GM23338 (cell line): ENCODE results near the gene GPR158. TPM values are rescaled to one million over a fixed set of nuclear protein-coding genes. Genes with fewer than 3 reads are reported as not detected.

Experiments
- ATAC-seq: fragments of 200-7000 bp; cut with Tn5 transposase; 3 replicates; pipeline ENCODE4 v1.9.1; 2020
- DNase-seq: peaks from one replicate; pipeline ENCODE4 v3.0.0-alpha.2; 2015; ENCODE audit warnings: low spot score
- H2AFZ ChIP-seq: fragments of 200-600 bp; sonication (generic); 2 replicates; pipeline ENCODE4 v1.8.0; 2016; ENCODE audit warnings: antibody characterized with exemption, mild to moderate bottlenecking, moderate library complexity
- H3F3A ChIP-seq: fragments of 200-600 bp; sonication (generic); replicated peaks from 2 replicates; pipeline ENCODE4 v1.8.0; 2017; ENCODE audit warnings: antibody characterized with exemption, mixed run types, low read depth
- H3K27ac ChIP-seq: fragments of 200-600 bp; sonication (generic); 2 replicates; pipeline ENCODE4 v1.6.1; 2016; ENCODE audit warnings: low read depth
- H3K27me3 ChIP-seq: fragments of 200-600 bp; sonication (generic); 2 replicates; pipeline ENCODE4 v1.8.0; 2016; ENCODE audit warnings: mild to moderate bottlenecking, mixed run types, moderate library complexity; ENCODE audit not compliant: insufficient read depth
- H3K36me3 ChIP-seq: fragments of 200-600 bp; sonication (generic); 2 replicates; pipeline ENCODE4 v1.8.0; 2016; ENCODE audit warnings: mild to moderate bottlenecking; ENCODE audit not compliant: insufficient read depth
- H3K4me1 ChIP-seq: fragments of 200-600 bp; sonication (generic); 2 replicates; pipeline ENCODE4 v1.8.0; 2016; ENCODE audit warnings: mild to moderate bottlenecking, moderate library complexity; ENCODE audit not compliant: insufficient read depth
- H3K4me2 ChIP-seq: fragments of 200-600 bp; sonication (generic); 2 replicates; pipeline ENCODE4 v1.7.1; 2017; ENCODE audit warnings: mixed run types
- H3K4me3 ChIP-seq: fragments of 200-600 bp; sonication (generic); 2 replicates; pipeline ENCODE4 v1.6.1; 2016; ENCODE audit warnings: mixed run types
- H3K79me2 ChIP-seq: fragments of 200-600 bp; sonication (generic); replicated peaks from 2 replicates; pipeline ENCODE4 v1.8.0; 2017; ENCODE audit warnings: mild to moderate bottlenecking; ENCODE audit not compliant: insufficient read depth
- H3K9me2 ChIP-seq: fragments of 200-600 bp; sonication (generic); 2 replicates; pipeline ENCODE4 v1.8.0; 2017; ENCODE audit not compliant: insufficient read depth
- H4K20me1 ChIP-seq: fragments of 200-600 bp; sonication (generic); replicated peaks from 2 replicates; pipeline ENCODE4 v1.8.0; 2017; ENCODE audit warnings: mild to moderate bottlenecking; ENCODE audit not compliant: insufficient read depth
- H3K27ac Mint-ChIP-seq: 2 replicates; pipeline ENCODE4 v1.8.0; 2020; ENCODE audit warnings: inconsistent platforms, mild to moderate bottlenecking, moderate library complexity, mixed read lengths
- H3K27me3 Mint-ChIP-seq: 3 replicates; pipeline ENCODE4 v1.8.0; 2022; ENCODE audit warnings: low read depth, mild to moderate bottlenecking, moderate library complexity, mixed read lengths, inconsistent platforms; ENCODE audit not compliant: insufficient read depth, poor library complexity
- H3K36me3 Mint-ChIP-seq: 3 replicates; pipeline ENCODE4 v1.8.0; 2021; ENCODE audit warnings: low read depth, mild to moderate bottlenecking, inconsistent platforms, moderate library complexity, mixed read lengths
- H3K4me1 Mint-ChIP-seq: 3 replicates; pipeline ENCODE4 v1.8.0; 2020; ENCODE audit warnings: mild to moderate bottlenecking, inconsistent platforms, mixed read lengths
- H3K4me3 Mint-ChIP-seq: 3 replicates; pipeline ENCODE4 v1.8.0; 2021; ENCODE audit warnings: moderate library complexity, mild to moderate bottlenecking, inconsistent platforms, mixed read lengths
- H3K9me3 Mint-ChIP-seq: 3 replicates; pipeline ENCODE4 v1.8.0; 2020; ENCODE audit warnings: moderate library complexity, mild to moderate bottlenecking, inconsistent platforms, mixed read lengths
- EZH2 ChIP-seq: fragments of 200-600 bp; sonication (generic); IDR thresholded peaks from one replicate; pipeline ENCODE4 v1.8.0; 2017; ENCODE audit warnings: antibody characterized with exemption, mild to moderate bottlenecking, low read depth; ENCODE audit not compliant: unreplicated experiment
- EZH2phosphoT487 ChIP-seq: fragments of 200-600 bp; sonication (generic); IDR thresholded peaks from one replicate; pipeline ENCODE4 v1.8.1; 2018; ENCODE audit warnings: antibody characterized with exemption; ENCODE audit not compliant: unreplicated experiment
- JUNB ChIP-seq: IDR thresholded peaks from one replicate; pipeline ENCODE4 v1.6.1; 2016; ENCODE audit warnings: antibody characterized with exemption; ENCODE audit not compliant: unreplicated experiment
- NANOG ChIP-seq: IDR thresholded peaks from 2 replicates; pipeline ENCODE4 v1.6.1; 2016; ENCODE audit warnings: antibody characterized with exemption, borderline replicate concordance
- POLR2AphosphoS5 ChIP-seq: IDR thresholded peaks from 2 replicates; pipeline ENCODE4 v1.6.1; 2016; ENCODE audit warnings: antibody characterized with exemption, low read depth
- STAT1 ChIP-seq: IDR thresholded peaks from one replicate; pipeline ENCODE4 v1.6.1; 2016; ENCODE audit warnings: antibody characterized with exemption; ENCODE audit not compliant: unreplicated experiment
- ZNF114 ChIP-seq: fragments of 250-450 bp; sonication (Bioruptor Pico); IDR thresholded peaks from 2 replicates; pipeline ENCODE4 v1.5.0; 2020; ENCODE audit warnings: mild to moderate bottlenecking, moderate library complexity
- ZNF331 ChIP-seq: fragments of 250-450 bp; sonication (Bioruptor Pico); IDR thresholded peaks from 2 replicates; pipeline ENCODE4 v1.5.0; 2020; ENCODE audit warnings: low read depth, mild to moderate bottlenecking, moderate library complexity
- polyA plus RNA-seq: library from polyadenylated mRNA; unstranded; fragments of >200 nt; fragmentation: Nextera tagmentation; extraction: Ambion mirVana; gene quantifications from 2 replicates; pipeline ENCODE4 v1.2.1, GENCODE V29; 2016
- total RNA-seq: library from RNA; depleted of rRNA; stranded (reverse); fragments of >200 nt; shearing (Covaris generic); gene quantifications from 2 replicates; pipeline ENCODE4 v1.2.3, GENCODE V29; 2014
- TF ChIP-seq, protein P1 (sequence below): IDR thresholded peaks from one replicate; pipeline ENCODE4 v1.6.1; 2018; ENCODE audit warnings: antibody characterized with exemption; ENCODE audit not compliant: unreplicated experiment
- TF ChIP-seq, protein P2 (sequence below), 2 experiments: fragments of 200-600 bp in 1 of 2; sonication (generic) in 1 of 2; conservative IDR thresholded peaks; 2 replicates each; pipeline versions ENCODE4 v1.5.1 to v1.6.1; 2016 to 2017; ENCODE audit warnings: antibody characterized with exemption in 2 of 2, low read depth in 2 of 2, mild to moderate bottlenecking in 2 of 2, moderate library complexity in 1 of 2
- TF ChIP-seq, protein P3 (sequence below): IDR thresholded peaks from 2 replicates; pipeline ENCODE4 v1.6.1; 2016; ENCODE audit warnings: antibody characterized with exemption

The GPR158 gene
- total and polyA plus RNA-seq, 2 experiments from 2014 or later = 0.13 to 1.5 TPM

GRCh38 chr10:25339966-25340365, 165.2 kb downstream of the GPR158 start:
- Histone ChIP-seq H3K27ac (no peak overlapping the region), H3F3A (no peaks in the 10 kb centered on the region), H3K4me2 (no peak overlapping the region), H3K36me3 (no peaks in the 10 kb centered on the region), H3K9me2 (no peaks in the 10 kb centered on the region), H3K79me2 (no peaks in the 10 kb centered on the region), H3K4me3 (no peak overlapping the region), H2AFZ (no peak overlapping the region), H3K4me1 (no peaks in the 10 kb centered on the region; the same call in 1 of the 2 replicates), H3K27me3 (no peaks in the 10 kb centered on the region), H4K20me1 (no peaks in the 10 kb centered on the region)
- H3K4me1 Mint-ChIP-seq = no peaks in the 10 kb centered on the region
- no peak for DNase-seq
- H3K36me3 Mint-ChIP-seq = no peaks in the 10 kb centered on the region
- H3K4me3 Mint-ChIP-seq = no peak overlapping the region
- TF ChIP-seq, protein P1, sequence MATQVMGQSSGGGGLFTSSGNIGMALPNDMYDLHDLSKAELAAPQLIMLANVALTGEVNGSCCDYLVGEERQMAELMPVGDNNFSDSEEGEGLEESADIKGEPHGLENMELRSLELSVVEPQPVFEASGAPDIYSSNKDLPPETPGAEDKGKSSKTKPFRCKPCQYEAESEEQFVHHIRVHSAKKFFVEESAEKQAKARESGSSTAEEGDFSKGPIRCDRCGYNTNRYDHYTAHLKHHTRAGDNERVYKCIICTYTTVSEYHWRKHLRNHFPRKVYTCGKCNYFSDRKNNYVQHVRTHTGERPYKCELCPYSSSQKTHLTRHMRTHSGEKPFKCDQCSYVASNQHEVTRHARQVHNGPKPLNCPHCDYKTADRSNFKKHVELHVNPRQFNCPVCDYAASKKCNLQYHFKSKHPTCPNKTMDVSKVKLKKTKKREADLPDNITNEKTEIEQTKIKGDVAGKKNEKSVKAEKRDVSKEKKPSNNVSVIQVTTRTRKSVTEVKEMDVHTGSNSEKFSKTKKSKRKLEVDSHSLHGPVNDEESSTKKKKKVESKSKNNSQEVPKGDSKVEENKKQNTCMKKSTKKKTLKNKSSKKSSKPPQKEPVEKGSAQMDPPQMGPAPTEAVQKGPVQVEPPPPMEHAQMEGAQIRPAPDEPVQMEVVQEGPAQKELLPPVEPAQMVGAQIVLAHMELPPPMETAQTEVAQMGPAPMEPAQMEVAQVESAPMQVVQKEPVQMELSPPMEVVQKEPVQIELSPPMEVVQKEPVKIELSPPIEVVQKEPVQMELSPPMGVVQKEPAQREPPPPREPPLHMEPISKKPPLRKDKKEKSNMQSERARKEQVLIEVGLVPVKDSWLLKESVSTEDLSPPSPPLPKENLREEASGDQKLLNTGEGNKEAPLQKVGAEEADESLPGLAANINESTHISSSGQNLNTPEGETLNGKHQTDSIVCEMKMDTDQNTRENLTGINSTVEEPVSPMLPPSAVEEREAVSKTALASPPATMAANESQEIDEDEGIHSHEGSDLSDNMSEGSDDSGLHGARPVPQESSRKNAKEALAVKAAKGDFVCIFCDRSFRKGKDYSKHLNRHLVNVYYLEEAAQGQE = no peak
- TF ChIP-seq, protein P2, sequence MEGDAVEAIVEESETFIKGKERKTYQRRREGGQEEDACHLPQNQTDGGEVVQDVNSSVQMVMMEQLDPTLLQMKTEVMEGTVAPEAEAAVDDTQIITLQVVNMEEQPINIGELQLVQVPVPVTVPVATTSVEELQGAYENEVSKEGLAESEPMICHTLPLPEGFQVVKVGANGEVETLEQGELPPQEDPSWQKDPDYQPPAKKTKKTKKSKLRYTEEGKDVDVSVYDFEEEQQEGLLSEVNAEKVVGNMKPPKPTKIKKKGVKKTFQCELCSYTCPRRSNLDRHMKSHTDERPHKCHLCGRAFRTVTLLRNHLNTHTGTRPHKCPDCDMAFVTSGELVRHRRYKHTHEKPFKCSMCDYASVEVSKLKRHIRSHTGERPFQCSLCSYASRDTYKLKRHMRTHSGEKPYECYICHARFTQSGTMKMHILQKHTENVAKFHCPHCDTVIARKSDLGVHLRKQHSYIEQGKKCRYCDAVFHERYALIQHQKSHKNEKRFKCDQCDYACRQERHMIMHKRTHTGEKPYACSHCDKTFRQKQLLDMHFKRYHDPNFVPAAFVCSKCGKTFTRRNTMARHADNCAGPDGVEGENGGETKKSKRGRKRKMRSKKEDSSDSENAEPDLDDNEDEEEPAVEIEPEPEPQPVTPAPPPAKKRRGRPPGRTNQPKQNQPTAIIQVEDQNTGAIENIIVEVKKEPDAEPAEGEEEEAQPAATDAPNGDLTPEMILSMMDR (conservative IDR thresholded peaks at IDR 0.05; ENCODE audit: low read depth in 2 of 2) = no peak
- TF ChIP-seq EZH2phosphoT487 (no peak), EZH2 (no peak), JUNB (no peak), STAT1 (no peak), ZNF114 (CRISPR knock-in tag) (no peak), POLR2AphosphoS5 (no peak)
- TF ChIP-seq, protein P3, sequence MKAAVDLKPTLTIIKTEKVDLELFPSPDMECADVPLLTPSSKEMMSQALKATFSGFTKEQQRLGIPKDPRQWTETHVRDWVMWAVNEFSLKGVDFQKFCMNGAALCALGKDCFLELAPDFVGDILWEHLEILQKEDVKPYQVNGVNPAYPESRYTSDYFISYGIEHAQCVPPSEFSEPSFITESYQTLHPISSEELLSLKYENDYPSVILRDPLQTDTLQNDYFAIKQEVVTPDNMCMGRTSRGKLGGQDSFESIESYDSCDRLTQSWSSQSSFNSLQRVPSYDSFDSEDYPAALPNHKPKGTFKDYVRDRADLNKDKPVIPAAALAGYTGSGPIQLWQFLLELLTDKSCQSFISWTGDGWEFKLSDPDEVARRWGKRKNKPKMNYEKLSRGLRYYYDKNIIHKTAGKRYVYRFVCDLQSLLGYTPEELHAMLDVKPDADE = no peak
- H3K27ac Mint-ChIP-seq = no peak overlapping the region
- H3K27me3 Mint-ChIP-seq = no peaks in the 10 kb centered on the region
- ATAC-seq = no peak
- H3K9me3 Mint-ChIP-seq = no peaks in the 10 kb centered on the region

- no peaks in the 10 kb centered on the region for H3F3A ChIP-seq
- no peak overlapping the region for H3K4me3 ChIP-seq
- no peaks in the 10 kb centered on the region for H3K4me1 ChIP-seq
- Mint-ChIP-seq H3K27me3 (peaks cover 2% of the 10 kb centered on the region), H3K4me1 (no peaks in the 10 kb centered on the region), H3K36me3 (no peaks in the 10 kb centered on the region), H3K27ac (no peak overlapping the region), H3K4me3 (no peak overlapping the region), H3K9me3 (no peaks in the 10 kb centered on the region)
- H3K9me2 ChIP-seq = no peaks in the 10 kb centered on the region
- no peaks in the 10 kb centered on the region for H3K79me2 ChIP-seq
- no peak overlapping the region for H2AFZ ChIP-seq
- DNase-seq (no peak), ATAC-seq (no peak)
- no peak overlapping the region for H3K4me2 ChIP-seq
- H3K27me3 ChIP-seq = no peaks in the 10 kb centered on the region
- H3K27ac ChIP-seq = no peak overlapping the region
- no peaks in the 10 kb centered on the region for H3K36me3 ChIP-seq
- H4K20me1 ChIP-seq = no peaks in the 10 kb centered on the region
- TF ChIP-seq ZNF114 (CRISPR knock-in tag) = no peak
- TF ChIP-seq POLR2AphosphoS5 = no peak
- TF ChIP-seq EZH2 = no peak
- no peak for TF ChIP-seq STAT1
- no peak for TF ChIP-seq EZH2phosphoT487
- no peak for TF ChIP-seq ZNF331 (CRISPR knock-in tag)
- TF ChIP-seq JUNB = no peak
- TF ChIP-seq, protein P1 = no peak
- no peak for TF ChIP-seq NANOG
- TF ChIP-seq, protein P2 (conservative IDR thresholded peaks at IDR 0.05; ENCODE audit: low read depth in 2 of 2) = no peak
These were observed 174.7 kb downstream of the GPR158 start for GRCh38 chr10:25349520-25349919.
